HepG2 (cell line): ENCODE results near the gene FOXRED2. TPM values are rescaled to one million over a fixed set of nuclear protein-coding genes. Genes with fewer than 3 reads are reported as not detected.

Experiments used
- BHLHE40 ChIP-seq: IDR thresholded peaks from 2 replicates; pipeline ENCODE4 v1.6.1; 2011; ENCODE audit warnings: low read length, improper control_type of control experiment
- DMAP1 ChIP-seq: IDR thresholded peaks from 2 replicates; pipeline ENCODE4 v1.6.1; 2016
- ETV5 ChIP-seq: IDR thresholded peaks from 2 replicates; pipeline ENCODE4 v1.6.1; 2018; ENCODE audit warnings: missing biosample characterization, missing genetic modification reagents, inconsistent platforms, borderline replicate concordance
- GLI4 ChIP-seq: sonication (generic); formaldehyde crosslinking; IDR thresholded peaks from 2 replicates; pipeline ENCODE4 v1.5.1; 2020; ENCODE audit warnings: missing genetic modification reagents, mild to moderate bottlenecking, moderate library complexity, borderline replicate concordance
- HNRNPLL ChIP-seq: fragments of 200-400 bp; formaldehyde crosslinking; IDR thresholded peaks from 2 replicates; pipeline ENCODE4 v1.6.1; 2017; ENCODE audit warnings: mild to moderate bottlenecking, low read depth, low read length; ENCODE audit not compliant: poor library complexity, severe bottlenecking
- JUN ChIP-seq: sonication (generic); formaldehyde crosslinking; IDR thresholded peaks from 2 replicates; pipeline ENCODE4 v1.4.0; 2020; ENCODE audit warnings: mild to moderate bottlenecking, missing genetic modification reagents
- KDM3A ChIP-seq: IDR thresholded peaks from 2 replicates; pipeline ENCODE4 v1.6.1; 2018; ENCODE audit warnings: low read depth, missing compliant biosample characterization
- KLF15 ChIP-seq: sonication (generic); formaldehyde crosslinking; IDR thresholded peaks from 2 replicates; pipeline ENCODE4 v1.8.1; 2023; ENCODE audit warnings: borderline replicate concordance, mild to moderate bottlenecking, inconsistent platforms, missing genetic modification reagents, mixed read lengths
- MIXL1 ChIP-seq: IDR thresholded peaks from 2 replicates; pipeline ENCODE4 v1.6.1; 2016
- MNT ChIP-seq: fragments of 450-650 bp; IDR thresholded peaks from 2 replicates; pipeline ENCODE4 v1.6.1; 2016
- NFE2L1 ChIP-seq: sonication (generic); formaldehyde crosslinking; IDR thresholded peaks from 2 replicates; pipeline ENCODE4 v1.4.0; 2020; ENCODE audit warnings: missing genetic modification reagents, mild to moderate bottlenecking, borderline replicate concordance
- POLR2AphosphoS2 ChIP-seq: IDR thresholded peaks from 2 replicates; pipeline ENCODE4 v1.6.1; 2011; ENCODE audit warnings: low read depth, low read length, improper control_type of control experiment
- PRMT3 ChIP-seq: sonication (generic); formaldehyde crosslinking; IDR thresholded peaks from 2 replicates; pipeline ENCODE4 v1.8.1; 2022; ENCODE audit warnings: low read depth, mild to moderate bottlenecking, moderate library complexity, missing genetic modification reagents, borderline replicate concordance
- RAD21 ChIP-seq: fragments of 450-650 bp; formaldehyde crosslinking; IDR thresholded peaks from 2 replicates; pipeline ENCODE4 v1.5.0; 2020; ENCODE audit warnings: mild to moderate bottlenecking
- RFX3 ChIP-seq: IDR thresholded peaks from 2 replicates; pipeline ENCODE4 v1.6.1; 2016; ENCODE audit warnings: missing biosample characterization, missing genetic modification reagents
- SIN3A ChIP-seq: IDR thresholded peaks from 2 replicates; pipeline ENCODE4 v1.6.1; 2011; ENCODE audit warnings: low read depth, mild to moderate bottlenecking, control low read depth, low read length, borderline replicate concordance
- SMC3 ChIP-seq: IDR thresholded peaks from 2 replicates; pipeline ENCODE4 v1.6.1; 2011; ENCODE audit warnings: low read length, improper control_type of control experiment
- TFDP2 ChIP-seq: sonication (generic); formaldehyde crosslinking; IDR thresholded peaks from 2 replicates; pipeline ENCODE4 v1.4.0; 2020; ENCODE audit warnings: missing genetic modification reagents
- YEATS4 ChIP-seq: sonication (generic); formaldehyde crosslinking; IDR thresholded peaks from 2 replicates; pipeline ENCODE4 v1.4.0; 2020; ENCODE audit warnings: missing genetic modification reagents, borderline replicate concordance
- ZBTB14 ChIP-seq: sonication (generic); formaldehyde crosslinking; IDR thresholded peaks from 2 replicates; pipeline ENCODE4 v1.4.0; 2020; ENCODE audit warnings: missing genetic modification reagents
- ZBTB4 ChIP-seq: sonication (generic); formaldehyde crosslinking; IDR thresholded peaks from 2 replicates; pipeline ENCODE4 v1.4.0; 2020; ENCODE audit warnings: missing genetic modification reagents, mild to moderate bottlenecking, borderline replicate concordance
- ZNF274 ChIP-seq: sonication (generic); formaldehyde crosslinking; IDR thresholded peaks from 2 replicates; pipeline ENCODE4 v1.5.1; 2020; ENCODE audit warnings: mild to moderate bottlenecking, missing genetic modification reagents
- polyA plus RNA-seq, 8 experiments: library from polyadenylated mRNA; depleted of rRNA in 3 of 8; stranded (reverse) in 7 of 8; unstranded in 1 of 8; fragments of >200 nt; fragmentation: Illumina TruSeq in 4 of 8; extraction: Trizol in 4 of 8; gene quantifications; 2 replicates each; pipeline versions ENCODE4 v1.2.1 to v1.2.3, GENCODE V29; 2011 to 2016; ENCODE audit warnings: low read depth in 4 of 8, missing spikeins in 1 of 8, mixed read lengths in 1 of 8; ENCODE audit not compliant: insufficient read depth in 1 of 8
- total RNA-seq, 5 experiments: library from RNA; depleted of rRNA; stranded (reverse); fragments of >200 nt; fragmentation: Illumina TruSeq; extraction: Trizol; gene quantifications; 2 replicates each; pipeline ENCODE4 v1.2.3, GENCODE V29; 2016; ENCODE audit warnings: low read depth in 1 of 5

FOXRED2 gene
- total and polyA plus RNA-seq, 2 of the 13 experiments (the other 11 are each of a cell fraction or from before 2014, with no cell fraction given) = 9.3 to 28.1 TPM

- peak; percentile 59 for TF ChIP-seq MNT
- peak; percentile 88 for TF ChIP-seq TFDP2 (CRISPR knock-in tag)
- peak; percentile 4; the same call in 1 of the 2 replicates for TF ChIP-seq BHLHE40
- peak; percentile 91; the same call in 1 of the 2 replicates for TF ChIP-seq SIN3A
- peak; percentile 95 for TF ChIP-seq DMAP1 (CRISPR knock-in tag)
- TF ChIP-seq PRMT3 (CRISPR knock-in tag) = no peak; the same call in 1 of the 2 replicates
- no peak for TF ChIP-seq SMC3
- TF ChIP-seq ETV5 (CRISPR knock-in tag) = peak; percentile 87
- TF ChIP-seq RAD21 (CRISPR knock-in tag) = 0 out of 2 replicates have a peak, but pooled peaks have one; percentile 9
- TF ChIP-seq JUN = peak; percentile 77
- no peak for TF ChIP-seq ZBTB14 (CRISPR knock-in tag)
- TF ChIP-seq ZBTB4 = peak; percentile 87; the same call in 1 of the 2 replicates
- TF ChIP-seq RFX3 (CRISPR knock-in tag) = peak; percentile 52; the same call in 1 of the 2 replicates
- peak; percentile 95 for TF ChIP-seq YEATS4 (CRISPR knock-in tag)
- 0 out of 2 replicates have a peak, but pooled peaks have one; percentile 57 for TF ChIP-seq POLR2AphosphoS2
- TF ChIP-seq ZNF274 (CRISPR knock-in tag) = peak; percentile 72; the same call in 1 of the 2 replicates
- TF ChIP-seq HNRNPLL = peak; percentile 88
- peak; percentile 94 for TF ChIP-seq MIXL1 (CRISPR knock-in tag)
- no peak for TF ChIP-seq NFE2L1 (CRISPR knock-in tag)
- TF ChIP-seq KLF15 = 0 out of 2 replicates have a peak, but pooled peaks have one; percentile 46
- peak; percentile 80; the same call in 1 of the 2 replicates for TF ChIP-seq KDM3A (CRISPR knock-in tag)
- TF ChIP-seq GLI4 (CRISPR knock-in tag) = 0 out of 2 replicates have a peak, but pooled peaks have one; percentile 35
These were observed 22.2 kb upstream of the FOXRED2 start, which contains the start of gene EIF3D (continued) for GRCh38 chr22:36528795-36529751.
